ENCODE measurements around the gene UBIAD1. TPM values are rescaled to one million over a fixed set of nuclear protein-coding genes. Genes with fewer than 3 reads are reported as not detected.
"Not testable (repeated sequence)": the region's sequence is repeated elsewhere in the genome, so short reads cannot be mapped to it uniquely, and the experiment has no call there.

UBIAD1 gene
- total RNA-seq, 1 experiment from 2014 or later: 15.9 TPM

DNA sequence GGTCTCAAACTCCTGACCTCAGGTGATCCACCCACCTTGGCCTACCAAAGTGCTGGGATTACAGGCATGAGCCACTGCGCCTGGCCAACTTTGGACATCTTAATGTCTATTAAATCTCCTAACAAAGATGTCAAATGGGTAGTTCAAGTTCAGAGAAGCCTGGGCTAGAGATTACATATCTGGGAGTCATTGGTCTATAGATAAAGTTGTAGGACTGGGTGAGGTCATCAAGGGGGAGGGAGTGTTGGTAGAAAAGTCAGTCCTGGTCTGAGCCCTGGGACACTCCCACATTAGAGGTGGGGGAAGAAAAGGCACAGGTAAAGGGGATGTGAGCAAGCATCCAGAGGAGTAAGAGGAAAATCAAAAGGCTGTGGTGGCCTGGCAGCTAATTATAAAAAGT lies 6.6 kb downstream of the UBIAD1 start:
- no peak for DNase-seq (ENCODE audit: low spot score)

DNA sequence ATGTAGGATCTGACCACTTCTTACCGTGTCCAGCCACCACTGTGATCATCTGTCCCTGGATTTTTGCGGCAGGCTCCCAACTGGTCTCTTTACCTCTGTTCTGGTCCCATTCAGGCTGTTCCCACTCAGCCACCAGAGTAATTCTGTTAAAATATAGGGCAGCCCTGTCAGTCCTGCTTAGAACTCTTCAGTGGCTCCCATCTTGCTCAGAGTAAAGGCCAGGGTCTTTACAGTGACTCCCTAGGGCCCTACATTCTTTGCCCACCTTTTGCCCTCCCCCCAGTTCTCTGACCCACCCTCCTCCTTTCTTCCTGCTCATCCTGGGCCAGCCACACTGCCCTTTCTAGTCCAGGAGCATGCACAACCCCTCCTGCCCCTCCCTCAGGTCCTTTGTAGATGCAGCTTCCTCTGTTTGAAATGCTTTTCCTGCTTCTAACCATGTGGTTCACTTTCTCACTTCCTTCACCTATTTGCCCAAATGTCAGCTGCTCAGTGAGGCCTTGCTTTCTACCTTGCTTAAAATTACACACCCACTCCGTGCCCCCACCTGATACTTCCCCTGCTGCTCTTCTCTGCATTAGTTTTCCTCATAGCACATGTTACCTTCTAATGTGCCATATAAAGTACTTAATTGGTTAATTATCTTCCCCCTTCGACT lies 7.8 kb downstream of the UBIAD1 start:
- no peak for DNase-seq (ENCODE audit: low spot score)

DNA sequence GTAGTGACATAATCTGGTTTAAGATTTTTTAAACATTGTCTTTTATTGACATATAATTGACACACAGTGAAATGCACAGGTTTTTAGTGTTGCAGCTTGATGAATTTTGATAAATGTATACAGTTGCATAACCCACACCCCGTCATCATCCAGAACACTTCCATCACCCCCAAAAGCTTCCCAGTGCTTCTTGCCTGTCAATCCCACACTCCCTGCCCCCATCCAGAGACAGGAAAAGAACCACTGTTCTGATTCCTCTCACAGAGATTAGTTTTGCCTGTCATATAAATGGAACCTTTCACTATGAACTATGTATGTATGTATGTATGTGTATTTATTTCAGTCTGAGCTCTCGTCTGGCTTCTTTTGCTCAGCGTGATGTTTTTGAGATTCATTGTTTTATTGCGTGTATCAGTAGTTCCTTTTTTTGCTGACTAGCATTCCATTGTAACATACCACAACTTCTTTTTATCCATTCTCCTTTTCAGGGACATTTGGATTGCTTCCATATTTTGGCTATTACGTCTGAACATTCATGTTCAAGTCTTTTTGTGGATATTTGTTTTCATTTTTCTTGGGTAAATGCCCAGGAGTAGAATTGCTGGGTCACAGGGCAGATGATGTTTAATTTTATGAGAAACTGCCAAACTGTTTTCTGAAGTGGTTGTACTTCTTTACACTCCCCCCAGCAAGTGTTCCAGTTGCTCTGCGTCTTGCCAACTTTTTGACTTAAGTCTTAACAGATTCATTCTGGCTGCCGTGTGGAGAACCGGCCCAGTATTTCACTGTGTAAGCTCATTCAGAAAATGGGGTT lies 8.7 kb downstream of the UBIAD1 start:
- no peak for DNase-seq (ENCODE audit: low spot score)

DNA sequence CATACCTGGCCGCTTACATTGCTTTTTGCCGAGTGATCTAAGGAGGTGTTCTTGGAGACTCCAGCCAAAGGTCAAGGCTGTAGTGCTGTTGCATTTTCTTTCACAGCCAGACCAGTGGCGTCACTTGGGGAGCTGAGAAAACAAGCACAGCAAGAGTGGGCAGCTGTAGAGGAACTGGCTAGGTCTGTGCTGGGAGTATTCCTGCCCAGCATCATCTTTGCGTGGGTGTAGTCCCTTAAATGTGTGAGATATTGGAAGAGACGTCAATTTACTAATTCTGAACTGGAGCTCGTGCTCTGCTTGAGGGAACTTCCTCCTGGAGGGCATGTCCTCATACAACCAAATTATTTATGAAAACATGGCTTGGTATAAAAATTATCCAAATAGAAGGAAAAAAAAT lies 10.2 kb downstream of the UBIAD1 start:
- DNase-seq (ENCODE audit: low spot score): no peak

DNA sequence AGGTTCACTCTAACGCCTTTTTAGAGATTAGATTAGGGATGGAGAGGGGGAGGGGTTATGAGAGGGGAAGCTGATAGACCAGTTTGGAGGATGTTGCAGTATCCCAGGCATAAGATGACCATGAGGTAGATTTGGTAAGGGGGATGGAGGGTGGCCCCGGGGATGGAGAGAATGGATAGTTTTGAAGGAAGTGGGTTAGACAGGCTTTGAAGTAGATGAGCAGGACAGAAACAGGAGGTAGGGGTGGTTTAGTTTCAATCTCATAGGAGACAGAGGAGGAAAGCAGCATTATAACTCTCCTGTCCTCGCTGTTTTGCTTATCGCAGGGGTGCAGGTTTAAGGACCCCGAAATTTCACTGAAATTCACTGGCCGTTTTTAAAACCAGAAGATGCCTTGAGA lies 11.8 kb downstream of the UBIAD1 start:
- no peak for DNase-seq (ENCODE audit: low spot score)

DNA sequence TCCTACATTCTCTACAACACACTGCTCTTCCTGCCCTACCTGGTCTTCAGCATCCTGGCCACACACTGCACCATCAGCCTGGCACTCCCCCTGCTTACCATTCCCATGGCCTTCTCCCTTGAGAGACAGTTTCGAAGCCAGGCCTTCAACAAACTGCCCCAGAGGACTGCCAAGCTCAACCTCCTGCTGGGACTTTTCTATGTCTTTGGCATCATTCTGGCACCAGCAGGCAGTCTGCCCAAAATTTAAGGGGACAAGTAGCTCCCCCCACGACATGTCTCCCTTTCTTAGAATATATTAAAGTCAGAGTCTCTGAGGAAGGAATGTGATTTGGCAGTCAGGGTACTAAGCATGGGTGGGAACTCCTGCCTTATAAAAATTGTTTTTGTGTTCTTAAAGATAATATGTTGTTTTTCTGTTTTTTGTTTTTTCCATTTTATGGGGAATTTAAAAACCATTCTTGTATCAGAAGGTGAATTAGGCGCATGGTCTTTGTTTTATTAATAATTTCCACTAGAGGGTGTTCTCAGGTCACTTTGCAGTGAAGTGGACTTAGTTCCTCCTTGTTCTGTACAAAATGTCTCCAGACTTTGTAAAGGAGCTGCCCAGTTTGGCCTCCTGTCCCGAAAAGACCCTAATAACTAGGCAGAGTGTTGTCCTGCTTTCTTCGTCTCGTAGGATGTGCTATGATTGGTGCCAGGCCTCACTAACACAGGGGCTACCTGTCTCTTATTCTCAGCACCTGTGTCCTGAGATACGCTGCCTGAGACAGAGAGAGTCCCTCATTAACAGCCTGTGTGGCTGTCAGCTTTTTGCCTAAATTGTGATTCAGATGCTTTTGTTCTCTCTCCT lies 13.1 kb downstream of the UBIAD1 start:
- peak; percentile 9 for DNase-seq (ENCODE audit: low spot score)

DNA sequence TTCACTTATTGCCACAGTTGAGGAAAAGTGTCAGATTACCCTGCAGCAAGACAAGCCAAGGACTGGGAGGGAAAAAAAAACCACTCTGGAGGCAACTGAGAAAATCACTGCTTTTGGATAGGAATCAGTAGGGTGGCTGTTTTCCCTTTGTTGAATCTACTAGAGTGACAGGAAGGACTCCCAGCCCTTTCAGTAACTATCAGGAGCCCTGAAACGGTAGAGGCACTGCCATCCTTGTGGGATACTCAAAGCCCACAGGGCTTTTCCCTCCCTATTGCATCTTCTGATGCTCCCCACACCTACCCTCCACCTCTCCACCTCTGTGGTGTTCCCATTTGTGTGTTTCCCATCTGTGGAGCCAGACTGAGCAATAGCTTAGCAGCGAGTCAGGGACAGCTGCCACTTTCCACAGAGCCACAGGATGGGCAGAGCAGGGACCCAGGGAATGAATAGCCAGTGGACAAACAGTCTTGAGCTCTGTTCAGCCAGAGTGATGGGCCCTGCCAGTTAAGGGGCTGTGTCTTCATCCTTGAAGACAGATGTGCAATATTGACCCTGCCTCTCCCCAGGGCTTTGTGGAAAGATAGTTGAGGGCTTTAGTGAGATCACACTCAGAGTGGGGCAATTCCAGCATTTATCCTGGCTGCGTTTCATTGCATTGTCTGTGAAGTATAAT lies 13.9 kb downstream of the UBIAD1 start:
- no peak for DNase-seq (ENCODE audit: low spot score)

DNA sequence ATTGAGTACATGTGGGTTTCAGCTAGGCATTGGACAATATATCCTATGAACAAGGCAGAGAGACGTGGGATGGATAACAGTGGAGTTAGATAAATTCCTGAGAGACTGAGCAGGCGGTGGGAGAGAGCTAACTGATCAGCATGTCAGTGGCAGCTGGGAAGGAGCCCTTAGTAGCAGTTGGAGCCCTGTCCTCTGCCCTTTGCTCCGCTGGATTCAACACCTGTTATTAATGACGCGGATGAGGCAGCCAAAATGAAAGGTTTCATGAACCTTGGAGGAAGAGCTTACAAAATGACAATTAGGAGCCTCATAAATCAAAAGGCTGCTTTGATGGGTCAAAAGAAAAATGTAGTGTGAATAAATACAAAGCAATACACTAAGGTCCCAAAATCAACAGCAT lies 16.1 kb downstream of the UBIAD1 start:
- DNase-seq (ENCODE audit: low spot score): no peak

DNA sequence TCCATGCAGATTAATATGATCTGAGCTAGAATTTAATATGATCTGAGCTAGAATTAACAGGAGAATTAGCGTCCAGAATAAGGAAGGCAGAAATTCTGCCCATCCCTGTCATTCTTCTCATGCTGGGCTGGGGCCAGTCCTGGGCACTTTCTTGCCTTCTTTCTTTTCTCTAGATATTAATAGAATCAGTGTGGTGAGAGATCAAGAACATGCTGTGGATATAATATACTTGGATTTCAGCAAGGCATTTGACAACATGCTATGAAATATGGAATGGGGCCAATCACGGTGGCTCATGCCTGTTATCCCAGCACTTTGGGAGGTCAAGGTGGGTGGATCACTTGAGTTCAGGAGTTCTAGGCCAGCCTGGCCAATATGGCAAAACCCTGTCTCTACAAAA lies 18.1 kb downstream of the UBIAD1 start:
- DNase-seq (ENCODE audit: low spot score): no peak

DNA sequence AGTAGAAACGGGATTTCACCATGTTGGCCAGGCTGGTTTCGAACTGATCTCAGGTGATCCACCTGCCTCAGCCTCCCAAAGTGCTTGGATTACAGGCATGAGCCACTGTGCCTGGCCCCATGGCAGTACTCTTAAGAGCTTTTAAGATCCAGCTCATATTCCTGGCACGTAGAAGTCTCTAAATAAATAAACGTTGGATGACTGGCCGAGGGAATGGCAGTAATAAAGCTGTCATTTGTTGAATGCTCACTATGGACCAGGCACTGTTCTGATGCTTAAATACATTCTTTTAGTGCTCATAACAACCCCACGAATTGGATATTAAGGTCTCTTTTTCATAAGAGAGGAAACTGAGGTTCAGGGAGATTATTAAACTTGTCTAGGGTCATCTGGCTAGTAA lies 20.9 kb downstream of the UBIAD1 start:
- DNase-seq (ENCODE audit: low spot score): no peak

DNA sequence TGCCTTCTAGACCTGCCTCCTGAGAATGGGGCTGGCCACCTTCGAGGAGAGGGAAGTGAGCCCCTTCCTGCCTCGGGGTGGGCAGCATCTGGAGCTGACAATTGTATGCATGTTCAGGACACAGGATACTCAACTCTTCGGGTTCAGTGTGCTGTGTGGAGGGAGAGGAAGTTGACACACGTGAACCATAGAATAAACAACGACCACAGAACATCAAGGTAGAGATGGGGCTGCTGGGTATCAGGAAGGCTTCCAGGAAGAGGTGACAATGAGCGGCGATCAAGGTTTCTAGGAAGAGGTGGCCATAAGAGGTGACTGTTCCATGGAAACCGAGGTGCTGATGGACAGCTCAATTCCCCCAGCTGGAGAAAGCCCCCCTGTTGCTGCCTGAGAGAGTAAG lies 22.0 kb downstream of the UBIAD1 start:
- no peak for DNase-seq (ENCODE audit: low spot score)

DNA sequence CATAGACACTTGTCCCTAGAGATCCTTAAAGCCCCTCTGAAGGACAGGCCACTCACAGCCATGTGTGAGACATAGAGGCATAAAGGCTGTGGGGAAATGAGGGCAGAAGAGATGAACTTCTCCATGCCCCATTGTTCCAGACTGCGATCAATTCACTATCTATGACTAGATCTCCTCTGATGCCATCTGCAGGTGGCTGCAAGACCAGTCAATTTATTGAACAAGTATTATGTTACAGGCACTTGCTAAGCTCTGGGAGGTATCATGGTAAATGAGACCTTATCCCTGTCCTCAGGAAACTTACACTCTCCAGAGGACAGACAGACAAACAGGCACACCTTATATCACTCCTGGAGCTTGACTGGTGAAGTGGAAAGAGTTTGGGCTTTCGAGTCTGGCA lies 22.9 kb downstream of the UBIAD1 start:
- DNase-seq (ENCODE audit: low spot score): no peak

DNA sequence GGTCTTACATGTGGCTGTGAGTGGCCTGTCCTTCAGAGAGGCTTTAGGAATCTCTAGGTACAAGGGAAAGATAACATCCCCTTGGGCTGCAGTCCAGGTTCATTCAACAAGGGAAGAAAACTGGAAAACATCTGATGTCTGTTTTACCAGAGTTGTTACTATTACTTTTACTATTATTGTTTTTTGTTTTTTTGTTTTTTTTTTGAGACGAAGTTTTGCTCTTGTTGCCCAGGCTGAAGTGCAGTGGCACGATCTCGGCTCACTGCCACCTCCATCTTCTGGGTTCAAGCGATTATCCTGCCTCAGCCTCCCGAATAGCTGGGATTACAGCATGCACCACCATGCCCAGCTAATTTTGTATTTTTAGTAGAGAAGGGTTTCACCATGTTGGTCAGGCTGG lies 24.8 kb downstream of the UBIAD1 start:
- not testable (repeated sequence) for DNase-seq (ENCODE audit: low spot score)

DNA sequence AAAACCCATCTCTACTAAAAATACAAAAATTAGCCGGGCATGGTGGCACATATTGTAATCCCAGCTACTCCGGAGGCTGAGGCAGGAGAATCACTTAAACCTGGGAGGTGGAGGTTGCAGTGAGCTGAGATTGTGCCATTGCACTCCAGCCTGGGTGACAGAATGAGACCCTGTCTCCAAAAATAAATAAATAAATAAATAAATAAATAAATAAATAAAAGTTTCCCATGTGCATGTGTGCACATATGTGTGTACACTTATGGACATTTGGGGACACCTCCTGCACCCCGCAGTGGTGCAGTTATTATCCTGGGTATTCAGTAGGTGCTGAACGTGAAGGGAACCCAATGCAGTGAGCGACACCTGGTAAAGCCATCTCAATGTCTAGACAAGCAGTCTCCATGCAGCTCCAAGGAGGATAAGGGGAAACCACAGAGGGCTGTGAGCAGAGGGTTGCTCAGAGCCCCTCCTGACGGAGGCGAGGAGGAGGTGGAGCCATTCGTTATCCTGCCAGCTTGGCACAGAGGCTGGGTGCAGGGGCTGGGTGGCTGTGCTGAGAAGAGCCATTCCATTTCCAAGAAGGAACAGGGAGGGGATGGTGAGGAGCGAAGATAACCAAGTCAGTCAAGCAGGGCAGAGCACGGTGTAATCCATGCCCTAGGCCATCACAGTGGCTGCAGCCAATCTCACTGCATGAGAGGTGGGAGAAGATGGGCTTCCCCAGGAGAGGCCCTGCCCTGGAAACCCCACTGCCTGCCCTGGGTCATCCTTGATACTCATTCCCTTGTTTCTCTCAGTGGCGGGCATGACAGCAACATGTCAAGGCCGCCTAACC lies 25.6 kb downstream of the UBIAD1 start:
- DNase-seq (ENCODE audit: low spot score): no peak

DNA sequence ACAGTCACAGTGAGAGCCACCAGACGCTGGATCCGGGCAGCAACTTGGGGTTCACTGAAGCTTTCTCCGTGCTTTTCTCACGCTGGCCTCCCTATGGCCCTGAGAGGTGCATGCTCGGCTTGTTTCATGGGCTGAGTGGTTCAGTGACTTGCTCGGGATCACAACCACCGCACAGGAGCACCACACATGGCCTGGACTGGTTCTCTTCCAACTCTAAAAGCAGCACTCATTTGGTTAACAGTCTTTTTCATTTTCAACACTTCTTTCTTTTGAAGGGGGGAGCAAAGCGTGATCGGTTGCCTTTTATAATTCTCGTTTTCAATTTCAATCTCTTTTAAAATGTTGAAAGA lies 26.2 kb downstream of the UBIAD1 start:
- DNase-seq (ENCODE audit: low spot score): no peak

DNA sequence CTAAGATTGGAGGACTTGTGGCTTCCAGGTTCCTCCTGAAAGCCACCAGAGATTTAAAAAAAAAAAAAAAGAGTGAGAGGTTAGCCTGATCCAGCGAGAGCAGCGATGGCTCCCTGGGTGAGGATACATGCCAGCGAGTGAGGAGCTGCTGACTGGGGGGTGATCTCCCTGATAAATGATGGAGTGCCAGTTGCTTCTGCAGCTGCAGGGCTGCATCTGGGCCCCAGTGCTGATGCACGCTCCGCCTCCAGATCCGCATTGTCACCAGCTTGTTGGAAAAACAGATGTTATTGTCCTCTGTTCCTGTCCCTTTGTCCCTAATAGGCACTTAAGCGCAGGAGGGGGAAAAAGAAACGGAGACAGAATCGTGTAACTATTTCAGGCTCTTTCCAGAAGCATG lies 28.6 kb downstream of the UBIAD1 start:
- DNase-seq (ENCODE audit: low spot score): no peak

DNA sequence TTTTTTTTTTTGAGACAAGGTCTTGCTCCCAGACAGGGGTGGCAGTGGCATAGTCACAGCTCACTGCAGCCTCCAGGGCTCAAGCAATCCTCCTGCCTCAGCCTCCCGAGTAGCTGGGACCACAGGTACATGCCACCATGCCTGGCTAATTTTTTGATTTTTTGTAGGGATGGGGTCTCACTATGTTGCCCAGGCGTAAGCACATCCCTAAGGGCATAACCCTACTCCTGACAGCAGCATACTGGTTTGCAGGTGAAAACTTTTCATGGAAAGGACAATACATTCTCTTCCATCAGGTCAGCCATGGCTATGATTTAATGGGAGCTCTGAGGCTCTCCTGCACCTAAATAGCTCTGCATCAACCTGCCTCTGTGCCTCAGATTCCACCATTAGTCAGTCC lies 29.4 kb downstream of the UBIAD1 start:
- DNase-seq (ENCODE audit: low spot score): no peak

DNA sequence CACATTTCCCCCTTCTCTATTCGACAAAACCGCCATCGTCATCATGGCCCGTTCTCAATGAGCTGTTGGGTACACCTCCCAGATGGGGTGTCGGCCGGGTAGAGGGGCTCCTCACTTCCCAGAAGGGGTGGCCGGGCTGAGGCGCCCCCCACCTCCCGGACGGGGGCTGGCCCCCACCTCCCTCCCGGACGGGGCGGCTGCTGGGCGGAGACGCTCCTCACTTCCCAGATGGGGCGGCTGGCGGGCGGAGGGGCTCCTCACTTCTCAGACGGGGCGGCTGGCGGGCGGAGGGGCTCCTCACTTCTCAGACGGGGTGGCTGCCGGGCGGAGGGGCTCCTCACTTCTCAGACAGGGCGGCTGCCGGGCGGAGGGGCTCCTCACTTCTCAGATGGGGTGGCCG lies 32.5 kb downstream of the UBIAD1 start:
- DNase-seq (ENCODE audit: low spot score): not testable (repeated sequence)

DNA sequence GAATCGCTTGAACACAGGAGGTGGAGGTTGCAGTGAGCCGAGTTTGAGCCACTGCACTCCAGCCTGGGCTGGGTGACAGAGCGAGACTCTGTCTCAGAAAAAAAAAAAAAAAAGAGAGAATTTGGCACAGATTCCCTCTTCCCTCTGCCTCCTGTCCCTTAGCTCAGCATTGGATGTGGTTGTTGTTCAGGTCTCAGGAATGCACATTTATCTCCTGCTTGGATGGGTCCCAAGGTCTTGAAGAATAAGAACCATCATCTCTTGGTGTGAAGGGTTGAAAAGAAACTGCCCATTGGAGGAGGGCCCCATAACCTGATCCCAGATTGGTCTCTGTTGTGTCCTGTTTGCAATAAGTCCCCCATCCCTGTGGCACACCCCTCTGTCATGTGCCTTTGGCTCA lies 34.9 kb downstream of the UBIAD1 start:
- no peak for DNase-seq (ENCODE audit: low spot score)

DNA sequence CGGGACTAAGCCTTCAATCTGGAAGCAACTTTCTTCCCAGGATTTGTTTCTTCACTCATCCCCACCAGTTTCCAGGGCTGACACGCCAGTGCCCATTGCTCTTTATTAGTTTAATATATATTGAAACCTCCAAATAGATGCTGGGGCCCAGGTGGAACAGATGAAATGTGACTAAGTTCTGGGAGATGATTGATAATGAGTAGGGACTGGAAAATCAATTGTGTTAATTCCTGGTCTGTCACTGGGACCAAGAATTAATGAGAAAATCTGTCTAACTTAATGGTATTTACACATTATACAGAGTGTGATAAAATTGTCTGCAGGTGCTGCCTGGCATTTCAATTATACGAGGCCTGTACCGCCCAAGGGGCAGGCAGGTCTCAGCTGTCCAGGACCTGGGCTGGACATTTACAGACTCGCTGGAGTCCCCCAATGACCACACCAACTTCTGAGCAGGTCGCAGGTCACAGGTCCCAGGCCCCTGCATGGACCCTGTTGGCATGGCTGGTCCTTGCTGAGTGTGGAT lies 35.8 kb downstream of the UBIAD1 start:
- no peak for DNase-seq (ENCODE audit: low spot score)

DNA sequence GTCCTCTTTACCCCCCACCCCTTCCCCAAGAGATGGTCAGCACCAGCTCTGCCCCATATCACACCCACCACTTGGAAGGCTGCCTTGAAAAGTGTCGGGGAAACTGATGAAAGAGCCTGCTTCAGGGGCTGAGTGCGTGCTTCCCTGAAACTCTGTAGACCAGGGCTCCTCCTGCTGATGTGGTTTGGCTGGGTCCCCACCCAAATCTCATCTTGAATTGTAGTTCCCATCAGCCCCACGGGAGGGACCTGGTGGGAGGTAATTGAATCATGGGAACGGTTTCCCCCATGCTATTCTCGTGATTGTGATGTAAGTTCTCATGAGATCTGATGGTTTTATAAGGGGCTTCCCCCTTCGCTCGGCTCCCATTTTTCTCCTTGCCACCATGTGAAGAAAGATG lies 36.4 kb downstream of the UBIAD1 start:
- DNase-seq (ENCODE audit: low spot score): no peak

Measured in HT-29 (cell line).